Left lung (tissue), 8 donors: ENCODE data around the gene ROS1. TPM values are rescaled to one million over a fixed set of nuclear protein-coding genes. Genes with fewer than 3 reads are reported as not detected.

Experiments used
- polyA plus RNA-seq, 6 donors: library from polyadenylated mRNA; unstranded; fragments of 120-200 nt; gene quantifications; one replicate each; pipeline ENCODE4 v1.2.1, GENCODE V29; 2013; ENCODE audit not compliant: insufficient read length in 6 of 6
- total RNA-seq, 2 donors: library from RNA; stranded (reverse); fragmentation: NEBNext Ultra II Directional; extraction: Animal tissue kit (Norgen Biotek cat#: 25700); gene quantifications; one replicate each; pipeline ENCODE4 v1.2.1, GENCODE V29; 2021
- donor health status: DM: no; HTN: yes; CAD: no.
- donor health status: DM: no; HTN: no; CAD: no.

ROS1 gene
- total and polyA plus RNA-seq, 8 donors = 21.2 to 305 (median 39.5) TPM

Other genes starting within 250 kb of the ROS1 start
- gene VGLL2, start 160.4 kb downstream of the ROS1 start, total RNA-seq = not detected
- not detected for gene VGLL2, start 160.4 kb downstream of the ROS1 start, polyA plus RNA-seq
- 10 to 100 TPM; 20.8 to 55.8 TPM for gene DCBLD1, start 56.7 kb upstream of the ROS1 start, total RNA-seq
- gene DCBLD1, start 56.7 kb upstream of the ROS1 start, polyA plus RNA-seq = 10 to 100 TPM; 28.2 to 49.3 (median 35.8) TPM
- 10 to 100 TPM; 19.1 to 32.1 TPM for gene GOPC, start 176.6 kb upstream of the ROS1 start, total RNA-seq
- 10 to 100 TPM; 69.7 to 85.7 (median 78.6) TPM for gene GOPC, start 176.6 kb upstream of the ROS1 start, polyA plus RNA-seq
- 10 to 100 TPM; 30.2 to 47.3 TPM for gene NUS1, start 249.5 kb upstream of the ROS1 start, total RNA-seq
- 10 to 100 TPM; 38.2 to 44.2 (median 41.2) TPM for gene NUS1, start 249.5 kb upstream of the ROS1 start, polyA plus RNA-seq